Measurements from ENCODE around the gene EXOC6. TPM values are rescaled to one million over a fixed set of nuclear protein-coding genes. Genes with fewer than 3 reads are reported as not detected.

EXOC6 gene
- total RNA-seq, 1 experiment from 2014 or later, result 12.9 TPM

- ATAC-seq (no peak), DNase-seq (ENCODE audit: low read depth, low spot score) (no peak)
- no peak overlapping the region for H3K4me2 ChIP-seq (ENCODE audit: low read length)
- no TSS peak for BruUV-seq (replicated peaks)
- H3K36me3 ChIP-seq (ENCODE audit: control insufficient read depth in 1 of 2, insufficient read depth in 2 of 2, low read length in 2 of 2), result no peaks in the 10 kb centered on the region
- no peak overlapping the region for H3K4me3 ChIP-seq (replicated peaks in 1 of 2; ENCODE audit: low read depth in 1 of 2, low read length in 2 of 2)
- H3K9me3 ChIP-seq (ENCODE audit: control insufficient read depth in 1 of 2, insufficient read depth in 1 of 2, low read depth in 1 of 2, low read length in 2 of 2), result peaks cover 5 to 9% of the 10 kb centered on the region in 2 experiments; a peak in 2 of 4 replicates
- no peaks in the 10 kb centered on the region for H3K9me2 ChIP-seq (ENCODE audit: insufficient read depth)
- H3K9ac ChIP-seq (ENCODE audit: low read length), result no peak overlapping the region
- H3K27me3 ChIP-seq (ENCODE audit: insufficient read depth, low read length), result no peaks in the 10 kb centered on the region
- intact Hi-C loops (cut with micrococcal nuclease), result no loop called here
- H3K79me2 ChIP-seq (ENCODE audit: insufficient read depth, low read length), result no peaks in the 10 kb centered on the region
- no peaks in the 10 kb centered on the region for H3K4me1 ChIP-seq (ENCODE audit: control insufficient read depth in 1 of 2, insufficient read depth in 2 of 2, low read length in 2 of 2)
- ChIA-PET CTCF (no interaction called here), RAD21 (ENCODE audit: low non-redundant PET in 1 of 2, low total read pairs in 2 of 2, uncharacterized antibody in 2 of 2, unreplicated experiment in 2 of 2) (no interaction called here), POLR2A (no interaction called here)
- H4K20me1 ChIP-seq (ENCODE audit: insufficient read depth), result no peaks in the 10 kb centered on the region
- no peak overlapping the region for H3K27ac ChIP-seq (ENCODE audit: low read depth, low read length)
- TF ChIP-seq SIN3A (IDR thresholded peaks at IDR 0.05; ENCODE audit: low read depth) (no peak), CBX3 (IDR thresholded peaks at IDR 0.05; ENCODE audit: low read depth) (peak; percentile 25; the same call in 1 of the 2 replicates)
- no peak overlapping the region for H2AFZ ChIP-seq (ENCODE audit: low read depth, low read length, poor library complexity, severe bottlenecking)
Measured at GRCh38 chr10:92920866-92921265, 72.5 kb downstream of the EXOC6 start.

GRCh38 chr10:92923416-92923815 is 75.1 kb downstream of the EXOC6 start:
- ATAC-seq (no peak), DNase-seq (ENCODE audit: low read depth, low spot score) (no peak)
- no peaks in the 10 kb centered on the region for H3K79me2 ChIP-seq (ENCODE audit: insufficient read depth, low read length)
- no peak overlapping the region for H2AFZ ChIP-seq (ENCODE audit: low read depth, low read length, poor library complexity, severe bottlenecking)
- TF ChIP-seq ZNF274 (IDR thresholded peaks at IDR 0.05; ENCODE audit: low read depth, low read length) (no peak), JUND (IDR thresholded peaks at IDR 0.05) (no peak)
- TF ChIP-seq, protein P1, sequence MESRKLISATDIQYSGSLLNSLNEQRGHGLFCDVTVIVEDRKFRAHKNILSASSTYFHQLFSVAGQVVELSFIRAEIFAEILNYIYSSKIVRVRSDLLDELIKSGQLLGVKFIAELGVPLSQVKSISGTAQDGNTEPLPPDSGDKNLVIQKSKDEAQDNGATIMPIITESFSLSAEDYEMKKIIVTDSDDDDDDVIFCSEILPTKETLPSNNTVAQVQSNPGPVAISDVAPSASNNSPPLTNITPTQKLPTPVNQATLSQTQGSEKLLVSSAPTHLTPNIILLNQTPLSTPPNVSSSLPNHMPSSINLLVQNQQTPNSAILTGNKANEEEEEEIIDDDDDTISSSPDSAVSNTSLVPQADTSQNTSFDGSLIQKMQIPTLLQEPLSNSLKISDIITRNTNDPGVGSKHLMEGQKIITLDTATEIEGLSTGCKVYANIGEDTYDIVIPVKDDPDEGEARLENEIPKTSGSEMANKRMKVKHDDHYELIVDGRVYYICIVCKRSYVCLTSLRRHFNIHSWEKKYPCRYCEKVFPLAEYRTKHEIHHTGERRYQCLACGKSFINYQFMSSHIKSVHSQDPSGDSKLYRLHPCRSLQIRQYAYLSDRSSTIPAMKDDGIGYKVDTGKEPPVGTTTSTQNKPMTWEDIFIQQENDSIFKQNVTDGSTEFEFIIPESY (IDR thresholded peaks at IDR 0.05; ENCODE audit: extremely low read depth, insufficient replicate concordance, low read length), result no peak
- H4K20me1 ChIP-seq (ENCODE audit: insufficient read depth), result no peaks in the 10 kb centered on the region
- no peaks in the 10 kb centered on the region for H3K27me3 ChIP-seq (ENCODE audit: insufficient read depth, low read length)
- no peaks in the 10 kb centered on the region for H3K4me1 ChIP-seq (ENCODE audit: control insufficient read depth in 1 of 2, insufficient read depth in 2 of 2, low read length in 2 of 2)
- intact Hi-C loops (cut with micrococcal nuclease), result no loop called here
- BruUV-seq (replicated peaks), result no TSS peak
- ChIA-PET RAD21 (ENCODE audit: low non-redundant PET in 1 of 2, low total read pairs in 2 of 2, uncharacterized antibody in 2 of 2, unreplicated experiment in 2 of 2) (no interaction called here), CTCF (no interaction called here), POLR2A (no interaction called here)
- H3K4me3 ChIP-seq (replicated peaks in 1 of 2; ENCODE audit: low read depth in 1 of 2, low read length in 2 of 2), result no peak overlapping the region
- no peak overlapping the region for H3K9ac ChIP-seq (ENCODE audit: low read length)
- H3K27ac ChIP-seq (ENCODE audit: low read depth, low read length), result no peak overlapping the region
- H3K36me3 ChIP-seq (ENCODE audit: control insufficient read depth in 1 of 2, insufficient read depth in 2 of 2, low read length in 2 of 2), result no peaks in the 10 kb centered on the region
- H3K9me2 ChIP-seq (ENCODE audit: insufficient read depth), result no peaks in the 10 kb centered on the region
- no peak overlapping the region for H3K4me2 ChIP-seq (ENCODE audit: low read length)
- peaks cover 5 to 9% of the 10 kb centered on the region in 2 experiments; a peak in 2 of 4 replicates for H3K9me3 ChIP-seq (ENCODE audit: control insufficient read depth in 1 of 2, insufficient read depth in 1 of 2, low read depth in 1 of 2, low read length in 2 of 2)
